Measurements from ENCODE around the gene SETD9. TPM values are rescaled to one million over a fixed set of nuclear protein-coding genes. Genes with fewer than 3 reads are reported as not detected.

The SETD9 gene
- total RNA-seq, 1 donor from 2014 or later = 16.0 TPM

GRCh38 chr5:56922922-56923321 lies 13.5 kb downstream of the SETD9 start:
- Mint-ChIP-seq H3K27me3 (ENCODE audit: unreplicated experiment) (peaks cover 4% of the 10 kb centered on the region), H3K9me3 (ENCODE audit: unreplicated experiment) (no peaks in the 10 kb centered on the region), H3K36me3 (ENCODE audit: low read depth, unreplicated experiment) (peaks cover 42% of the 10 kb centered on the region), H3K27ac (ENCODE audit: unreplicated experiment) (no peak overlapping the region), H3K4me1 (ENCODE audit: unreplicated experiment) (no peaks in the 10 kb centered on the region), H3K4me3 (ENCODE audit: unreplicated experiment) (no peak overlapping the region)
- no peak for DNase-seq (ENCODE audit: low spot score)
- no peak for TF ChIP-seq CTCF (IDR thresholded peaks at IDR 0.05; ENCODE audit: unreplicated experiment)

- Mint-ChIP-seq H3K4me1 (ENCODE audit: unreplicated experiment) (no peaks in the 10 kb centered on the region), H3K36me3 (ENCODE audit: low read depth, unreplicated experiment) (peaks cover 7% of the 10 kb centered on the region), H3K9me3 (ENCODE audit: unreplicated experiment) (no peaks in the 10 kb centered on the region), H3K27me3 (ENCODE audit: unreplicated experiment) (no peaks in the 10 kb centered on the region), H3K4me3 (ENCODE audit: unreplicated experiment) (no peak overlapping the region), H3K27ac (ENCODE audit: unreplicated experiment) (no peak overlapping the region)
- no peak for DNase-seq (ENCODE audit: low spot score)
- TF ChIP-seq CTCF (IDR thresholded peaks at IDR 0.05; ENCODE audit: unreplicated experiment) = no peak
Measured at GRCh38 chr5:56934325-56934724, 24.9 kb downstream of the SETD9 start.

GRCh38 chr5:56938858-56939257 lies 29.5 kb downstream of the SETD9 start:
- Mint-ChIP-seq H3K36me3 (ENCODE audit: low read depth, unreplicated experiment) (peaks cover 18% of the 10 kb centered on the region), H3K4me1 (ENCODE audit: unreplicated experiment) (no peaks in the 10 kb centered on the region), H3K27me3 (ENCODE audit: unreplicated experiment) (no peaks in the 10 kb centered on the region), H3K4me3 (ENCODE audit: unreplicated experiment) (no peak overlapping the region), H3K9me3 (ENCODE audit: unreplicated experiment) (no peaks in the 10 kb centered on the region), H3K27ac (ENCODE audit: unreplicated experiment) (no peak overlapping the region)
- no peak for DNase-seq (ENCODE audit: low spot score)
- no peak for TF ChIP-seq CTCF (IDR thresholded peaks at IDR 0.05; ENCODE audit: unreplicated experiment)

GRCh38 chr5:56941981-56942380 lies 32.6 kb downstream of the SETD9 start:
- no peaks in the 10 kb centered on the region for H3K9me3 Mint-ChIP-seq (ENCODE audit: unreplicated experiment)
- peaks cover 24% of the 10 kb centered on the region for H3K36me3 Mint-ChIP-seq (ENCODE audit: low read depth, unreplicated experiment)
- no peak for TF ChIP-seq CTCF (IDR thresholded peaks at IDR 0.05; ENCODE audit: unreplicated experiment)
- peak overlapping the region; percentile 2 for H3K27ac Mint-ChIP-seq (ENCODE audit: unreplicated experiment)
- no peak overlapping the region for H3K4me3 Mint-ChIP-seq (ENCODE audit: unreplicated experiment)
- no peaks in the 10 kb centered on the region for H3K4me1 Mint-ChIP-seq (ENCODE audit: unreplicated experiment)
- H3K27me3 Mint-ChIP-seq (ENCODE audit: unreplicated experiment) = no peaks in the 10 kb centered on the region
- DNase-seq (ENCODE audit: low spot score) = no peak

- H3K9me3 Mint-ChIP-seq (ENCODE audit: unreplicated experiment) = no peaks in the 10 kb centered on the region
- TF ChIP-seq CTCF (IDR thresholded peaks at IDR 0.05; ENCODE audit: unreplicated experiment) = no peak
- no peak overlapping the region for H3K4me3 Mint-ChIP-seq (ENCODE audit: unreplicated experiment)
- peaks cover 18% of the 10 kb centered on the region for H3K36me3 Mint-ChIP-seq (ENCODE audit: low read depth, unreplicated experiment)
- peaks cover 2% of the 10 kb centered on the region for H3K27me3 Mint-ChIP-seq (ENCODE audit: unreplicated experiment)
- peaks cover 11% of the 10 kb centered on the region for H3K4me1 Mint-ChIP-seq (ENCODE audit: unreplicated experiment)
- no peak overlapping the region for H3K27ac Mint-ChIP-seq (ENCODE audit: unreplicated experiment)
- DNase-seq (ENCODE audit: low spot score) = no peak
Measured at GRCh38 chr5:56947052-56947451, 37.7 kb downstream of the SETD9 start.

All from endothelial cell (in vitro differentiated cells).